GM12801 (cell line): ENCODE results near the gene KCNG3.

Experiments used
- CTCF ChIP-seq: IDR thresholded peaks from one replicate; pipeline ENCODE4 v1.5.1; 2011; ENCODE audit warnings: control low read depth; ENCODE audit not compliant: insufficient read length; ENCODE audit errors: extremely low read depth

Gene KCNG3

GRCh38 chr2:42421601-42422239, 72.1 kb downstream of the KCNG3 start:
- TF ChIP-seq CTCF, result no peak

GRCh38 chr2:42421157-42421485, 72.7 kb downstream of the KCNG3 start:
- TF ChIP-seq CTCF, result no peak

DNA sequence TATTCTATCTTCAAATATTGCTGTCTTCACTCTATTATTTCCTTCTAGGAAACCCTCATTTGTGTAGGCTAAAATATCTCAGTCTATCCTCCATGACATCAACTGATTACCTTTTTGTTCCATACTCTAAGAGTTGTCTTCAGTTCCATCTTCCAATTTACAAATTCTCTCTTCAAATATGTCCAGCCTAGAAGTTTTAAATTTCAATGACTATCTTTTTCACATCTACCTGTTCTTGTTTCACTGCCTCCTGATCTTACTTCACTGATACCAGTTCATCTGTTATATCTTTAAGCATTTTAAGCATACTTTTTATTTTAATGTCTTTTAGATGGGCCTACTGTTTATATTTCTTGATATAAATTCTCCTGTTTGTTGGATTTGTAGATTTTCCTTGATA, 79.1 kb downstream of the KCNG3 start:
- no peak for TF ChIP-seq CTCF

GRCh38 chr2:42414158-42414557, 79.6 kb downstream of the KCNG3 start:
- TF ChIP-seq CTCF, result no peak

GRCh38 chr2:42410742-42411514, 82.9 kb downstream of the KCNG3 start:
- TF ChIP-seq CTCF, result no peak

GRCh38 chr2:42408009-42408408, 85.8 kb downstream of the KCNG3 start:
- TF ChIP-seq CTCF, result no peak

- no peak for TF ChIP-seq CTCF
Measured at GRCh38 chr2:42407476-42407875, 86.3 kb downstream of the KCNG3 start.
